GM19025 (cell line): ENCODE data around the gene CCDC92B.
"Not testable (repeated sequence)": the region's sequence is repeated elsewhere in the genome, so short reads cannot be mapped to it uniquely, and the experiment has no call there.

Experiments
- ATAC-seq: cut with Tn5 transposase; IDR thresholded peaks from one replicate; pipeline ENCODE4 v1.9.1; 2021; ENCODE audit warnings: mild to moderate bottlenecking, low read depth, moderate library complexity; ENCODE audit not compliant: unreplicated experiment

The CCDC92B gene

GRCh38 chr17:2691069-2691871 lies 58.2 kb downstream of the CCDC92B start:
- no peak for ATAC-seq

GRCh38 chr17:2690165-2691068 lies 59.0 kb downstream of the CCDC92B start:
- no peak for ATAC-seq

GRCh38 chr17:2689411-2690164 lies 59.9 kb downstream of the CCDC92B start:
- no peak for ATAC-seq

- no peak for ATAC-seq
Observed at GRCh38 chr17:2688351-2689342, 60.8 kb downstream of the CCDC92B start.

- no peak for ATAC-seq
Observed at GRCh38 chr17:2687074-2687418, 62.4 kb downstream of the CCDC92B start.

GRCh38 chr17:2685696-2686095 lies 63.8 kb downstream of the CCDC92B start:
- no peak for ATAC-seq

GRCh38 chr17:2684549-2684948 lies 64.9 kb downstream of the CCDC92B start:
- no peak for ATAC-seq

GRCh38 chr17:2683912-2684311 lies 65.5 kb downstream of the CCDC92B start:
- ATAC-seq = no peak

GRCh38 chr17:2682176-2682938 lies 67.1 kb downstream of the CCDC92B start:
- ATAC-seq = no peak

- ATAC-seq = no peak
Observed at GRCh38 chr17:2681650-2682049, 67.8 kb downstream of the CCDC92B start.

- no peak for ATAC-seq
Observed at GRCh38 chr17:2680961-2681360, 68.5 kb downstream of the CCDC92B start.

- not testable (repeated sequence) for ATAC-seq
Observed at GRCh38 chr17:2679247-2679646, 70.2 kb downstream of the CCDC92B start.
